Vagina (tissue), 2 donors: Measurements from ENCODE around the gene SURF4.

Experiments
- POLR2AphosphoS5 ChIP-seq, 2 donors: sonication (generic); formaldehyde crosslinking; IDR thresholded peaks; one replicate each; pipeline ENCODE4 v1.9.0; 2017; ENCODE audit warnings: antibody characterized with exemption in 2 of 2, mild to moderate bottlenecking in 2 of 2, low read depth in 1 of 2; ENCODE audit not compliant: insufficient read depth in 1 of 2
- TF ChIP-seq, protein P1 (sequence below), 3 experiments: fragments of 450-650 bp in 2 of 3; fragments of 200-600 bp in 1 of 3; sonication (generic) in 1 of 3; IDR thresholded peaks; one replicate each; pipeline ENCODE4 v1.5.1; 2017 to 2019; ENCODE audit warnings: antibody characterized with exemption in 3 of 3, mild to moderate bottlenecking in 2 of 3, moderate library complexity in 2 of 3

GRCh38 chr9:133390713-133391112, 14.9 kb upstream of the SURF4 start:
- TF ChIP-seq, protein P1, sequence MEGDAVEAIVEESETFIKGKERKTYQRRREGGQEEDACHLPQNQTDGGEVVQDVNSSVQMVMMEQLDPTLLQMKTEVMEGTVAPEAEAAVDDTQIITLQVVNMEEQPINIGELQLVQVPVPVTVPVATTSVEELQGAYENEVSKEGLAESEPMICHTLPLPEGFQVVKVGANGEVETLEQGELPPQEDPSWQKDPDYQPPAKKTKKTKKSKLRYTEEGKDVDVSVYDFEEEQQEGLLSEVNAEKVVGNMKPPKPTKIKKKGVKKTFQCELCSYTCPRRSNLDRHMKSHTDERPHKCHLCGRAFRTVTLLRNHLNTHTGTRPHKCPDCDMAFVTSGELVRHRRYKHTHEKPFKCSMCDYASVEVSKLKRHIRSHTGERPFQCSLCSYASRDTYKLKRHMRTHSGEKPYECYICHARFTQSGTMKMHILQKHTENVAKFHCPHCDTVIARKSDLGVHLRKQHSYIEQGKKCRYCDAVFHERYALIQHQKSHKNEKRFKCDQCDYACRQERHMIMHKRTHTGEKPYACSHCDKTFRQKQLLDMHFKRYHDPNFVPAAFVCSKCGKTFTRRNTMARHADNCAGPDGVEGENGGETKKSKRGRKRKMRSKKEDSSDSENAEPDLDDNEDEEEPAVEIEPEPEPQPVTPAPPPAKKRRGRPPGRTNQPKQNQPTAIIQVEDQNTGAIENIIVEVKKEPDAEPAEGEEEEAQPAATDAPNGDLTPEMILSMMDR (IDR thresholded peaks at IDR 0.05) = no peak
- TF ChIP-seq POLR2AphosphoS5 (IDR thresholded peaks at IDR 0.05; ENCODE audit: insufficient read depth in 1 of 2, low read depth in 1 of 2) = no peak
